Erythroblast (primary cell): ENCODE measurements around the gene FHL3.

Source experiments
- GATA1 ChIP-seq: IDR thresholded peaks from 2 replicates; pipeline ENCODE4 v1.6.1; 2011; ENCODE audit warnings: low read depth, mild to moderate bottlenecking, control low read depth, low read length, moderate library complexity
- POLR2A ChIP-seq: IDR thresholded peaks from 2 replicates; pipeline ENCODE4 v1.6.1; 2011; ENCODE audit warnings: mild to moderate bottlenecking, low read length

GRCh38 chr1:38030596-38031512 is 25.5 kb upstream of the FHL3 start:
- TF ChIP-seq POLR2A (no peak), GATA1 (no peak)
